ENCODE data around the gene WASL. TPM values are rescaled to one million over a fixed set of nuclear protein-coding genes. Genes with fewer than 3 reads are reported as not detected.
A peak's percentile ranks its signal among the peaks of the same experiment; 100 is the strongest.

WASL gene
- polyA plus RNA-seq, 2 of the 4 experiments (the other 2 are of a cell fraction), result 18.5 to 21.0 TPM

DNA sequence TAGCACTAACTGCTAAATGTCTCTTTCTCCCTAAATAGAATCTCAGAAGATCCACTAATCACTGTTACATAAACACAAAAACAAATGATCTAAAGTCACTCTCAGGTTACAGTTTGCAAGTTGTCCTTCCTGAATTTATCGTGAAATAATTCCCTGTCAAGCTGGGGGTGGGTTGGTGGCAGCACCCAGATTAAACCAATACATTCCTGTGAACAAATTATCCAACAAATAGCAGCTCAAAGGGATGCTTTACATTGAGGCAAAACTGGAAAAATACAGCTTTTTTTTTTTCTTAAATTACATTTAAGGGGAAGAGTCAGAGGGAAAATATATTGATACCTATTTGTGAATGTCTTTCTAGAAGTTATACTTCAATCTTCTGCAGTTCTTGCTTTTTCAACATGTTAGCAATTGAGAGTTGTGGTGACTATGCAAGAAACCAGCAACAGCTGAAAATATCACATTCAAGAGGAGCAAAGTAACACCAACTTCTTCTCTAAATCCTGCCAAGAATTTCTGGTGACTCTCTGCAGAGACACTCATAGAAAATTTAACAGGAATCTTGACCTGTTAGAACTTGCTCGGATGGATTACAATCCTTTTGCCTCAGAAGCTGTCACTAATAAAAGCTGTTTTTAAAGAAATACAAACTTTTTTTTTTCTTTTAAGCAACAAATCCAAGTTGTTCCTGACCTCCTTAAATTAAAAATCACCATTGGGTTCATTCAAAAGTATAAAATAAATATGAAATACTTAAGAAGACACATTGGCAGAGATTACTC, 74.2 kb downstream of the WASL start (continued):
- TF ChIP-seq BHLHE40 (IDR thresholded peaks at IDR 0.05; ENCODE audit: low read depth, low read length), result no peak

DNA sequence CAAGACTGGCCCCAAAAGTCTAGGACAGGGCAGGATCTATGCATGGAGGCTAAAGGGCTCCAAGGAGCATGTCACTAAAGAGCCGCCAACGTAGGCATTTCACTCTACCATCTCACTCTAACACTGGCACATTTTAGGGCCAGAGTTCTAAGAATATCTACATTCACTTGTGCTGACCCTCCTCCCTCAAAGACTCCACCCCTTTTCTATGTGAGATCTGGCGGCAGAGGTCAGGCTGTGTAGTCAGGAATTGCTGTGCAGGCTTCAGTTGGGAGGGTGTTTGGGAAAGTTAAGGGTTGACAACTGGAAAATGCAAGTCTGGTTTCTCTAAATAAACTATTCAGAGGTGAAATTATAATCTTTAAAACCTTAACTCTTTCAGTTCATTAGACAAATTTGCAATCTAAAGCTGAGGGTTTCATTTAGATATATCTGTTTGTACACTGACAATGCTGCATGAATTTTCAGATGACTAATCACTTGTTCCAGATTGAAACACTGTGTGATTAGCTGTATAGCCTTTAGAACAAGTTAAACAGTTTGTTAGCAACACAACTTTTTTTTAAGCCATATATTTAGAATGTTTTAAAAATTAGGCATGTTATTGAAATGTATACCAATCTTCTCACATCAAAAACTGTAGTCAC, 74.9 kb downstream of the WASL start:
- ChIA-PET CTCF (interaction anchor here (0.9 to 1.9 kb wide), 7 partner anchors 8 to 198 kb away, joined by 3 to 10 read pairs (median 3); no protein-coding TSS in a partner anchor), POLR2A (no interaction called here)
- no peak for DNase-seq (ENCODE audit: low read depth in 1 of 2, low spot score in 1 of 2)
- no peak for FAIRE-seq
- H3K27ac ChIP-seq, result no peak overlapping the region
- no peaks in the 10 kb centered on the region for H3K9me3 ChIP-seq
- TF ChIP-seq EP300 (IDR thresholded peaks at IDR 0.05), result no peak
- no peak overlapping the region for H3K4me3 ChIP-seq
- WGBS (ENCODE audit: missing lambda C conversion rate), result 87% methylated on average over 3 of the region's 3 CpGs
- ATAC-seq, result no peak
- no peak overlapping the region for H3K4me2 ChIP-seq
- H3K4me1 ChIP-seq, result peaks cover 9% of the 10 kb centered on the region; the same call in 2 of the 3 replicates

DNA sequence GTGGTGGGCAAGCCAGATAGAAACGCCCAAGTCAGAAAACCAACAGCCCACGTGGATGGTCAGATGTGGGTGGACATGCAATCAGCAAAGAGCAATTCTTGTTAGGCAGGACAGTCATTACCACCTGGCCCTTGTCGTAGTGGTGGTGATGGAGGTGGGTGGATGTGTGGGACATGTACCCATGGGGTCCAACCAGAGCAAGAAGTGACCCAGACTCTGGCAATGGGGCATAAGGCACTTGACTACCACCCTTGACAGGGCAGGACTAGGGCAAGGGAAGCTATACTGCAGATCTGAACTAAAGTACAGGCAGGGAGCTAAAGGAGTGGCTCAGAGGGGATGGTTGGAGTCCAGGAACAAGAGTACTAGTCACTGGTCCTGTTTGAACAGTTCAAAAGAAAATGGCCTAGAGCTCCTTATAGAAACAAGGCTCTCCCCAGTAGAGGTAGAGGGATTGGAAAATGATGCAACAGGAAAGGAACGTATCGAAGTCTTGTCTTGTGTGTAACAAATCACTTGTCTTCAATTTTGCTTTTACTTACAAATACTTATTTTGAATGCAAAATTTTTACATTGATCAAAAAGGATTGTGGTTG, 75.6 kb downstream of the WASL start:
- ATAC-seq (0 out of 6 replicates have a peak, but pooled peaks have one; percentile 15 to 24), FAIRE-seq (no peak), DNase-seq (ENCODE audit: low read depth in 1 of 2, low spot score in 1 of 2) (no peak)
- peaks cover 9% of the 10 kb centered on the region; the same call in 2 of the 3 replicates for H3K4me1 ChIP-seq
- TF ChIP-seq RAD21 (conservative IDR thresholded peaks at IDR 0.05 in 1 of 2, IDR thresholded peaks at IDR 0.05 in 1 of 2) (no peak), TFCP2L1 (CRISPR knock-in tag; IDR thresholded peaks at IDR 0.05) (no peak), CEBPB (IDR thresholded peaks at IDR 0.05) (no peak)
- TF ChIP-seq, protein P1, sequence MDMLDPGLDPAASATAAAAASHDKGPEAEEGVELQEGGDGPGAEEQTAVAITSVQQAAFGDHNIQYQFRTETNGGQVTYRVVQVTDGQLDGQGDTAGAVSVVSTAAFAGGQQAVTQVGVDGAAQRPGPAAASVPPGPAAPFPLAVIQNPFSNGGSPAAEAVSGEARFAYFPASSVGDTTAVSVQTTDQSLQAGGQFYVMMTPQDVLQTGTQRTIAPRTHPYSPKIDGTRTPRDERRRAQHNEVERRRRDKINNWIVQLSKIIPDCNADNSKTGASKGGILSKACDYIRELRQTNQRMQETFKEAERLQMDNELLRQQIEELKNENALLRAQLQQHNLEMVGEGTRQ (IDR thresholded peaks at IDR 0.05), result no peak
- no peak overlapping the region for H3K4me2 ChIP-seq
- no peaks in the 10 kb centered on the region for H3K9me3 ChIP-seq
- no peak overlapping the region for H3K4me3 ChIP-seq
- CTCF ChIA-PET, result interaction anchor here (0.9 to 1.5 kb wide), 5 partner anchors 9 to 199 kb away, joined by 3 to 4 read pairs (median 3); no protein-coding TSS in a partner anchor
- POLR2A ChIA-PET, result no interaction called here
- H3K27ac ChIP-seq, result no peak overlapping the region
- WGBS (ENCODE audit: missing lambda C conversion rate), result 91% methylated on average over 5 of the region's 5 CpGs

DNA sequence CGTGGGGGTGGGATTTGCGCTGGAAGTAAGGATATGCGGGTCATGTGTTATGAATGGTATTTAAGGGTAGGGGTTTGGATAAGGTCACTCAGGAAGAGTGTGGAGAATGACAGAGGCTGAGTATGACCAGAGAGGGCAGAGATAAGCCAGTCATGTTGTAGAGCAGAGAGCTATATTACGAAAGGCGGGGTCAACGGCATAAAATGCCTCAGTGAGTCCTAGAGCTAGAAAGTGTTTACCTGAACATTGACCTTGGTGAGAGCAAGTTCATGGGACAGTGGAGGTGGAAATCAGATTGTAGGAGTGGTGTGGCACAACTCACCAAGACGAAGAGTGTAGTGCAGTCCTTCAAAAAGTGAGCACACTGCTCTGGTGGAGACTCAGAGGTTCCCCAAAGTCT, 79.3 kb downstream of the WASL start:
- Histone ChIP-seq H3K9me3 (no peaks in the 10 kb centered on the region), H3K4me3 (no peak overlapping the region), H3K27ac (no peak overlapping the region), H3K4me1 (no peaks in the 10 kb centered on the region; the same call in 2 of the 3 replicates), H3K4me2 (no peak overlapping the region)
- DNase-seq (ENCODE audit: low read depth in 1 of 2, low spot score in 1 of 2), result no peak
- POLR2A ChIA-PET, result no interaction called here
- TF ChIP-seq POLR2A (IDR thresholded peaks at IDR 0.05; ENCODE audit: low read length), result no peak
- TF ChIP-seq ZFP36 (IDR thresholded peaks at IDR 0.05; ENCODE audit: borderline replicate concordance, partially characterized antibody), result no peak
- TF ChIP-seq, protein P2, sequence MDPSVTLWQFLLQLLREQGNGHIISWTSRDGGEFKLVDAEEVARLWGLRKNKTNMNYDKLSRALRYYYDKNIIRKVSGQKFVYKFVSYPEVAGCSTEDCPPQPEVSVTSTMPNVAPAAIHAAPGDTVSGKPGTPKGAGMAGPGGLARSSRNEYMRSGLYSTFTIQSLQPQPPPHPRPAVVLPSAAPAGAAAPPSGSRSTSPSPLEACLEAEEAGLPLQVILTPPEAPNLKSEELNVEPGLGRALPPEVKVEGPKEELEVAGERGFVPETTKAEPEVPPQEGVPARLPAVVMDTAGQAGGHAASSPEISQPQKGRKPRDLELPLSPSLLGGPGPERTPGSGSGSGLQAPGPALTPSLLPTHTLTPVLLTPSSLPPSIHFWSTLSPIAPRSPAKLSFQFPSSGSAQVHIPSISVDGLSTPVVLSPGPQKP (IDR thresholded peaks at IDR 0.05; ENCODE audit: low read depth, low read length), result no peak
- TF ChIP-seq RCOR1 (IDR thresholded peaks at IDR 0.05; ENCODE audit: low read depth, low read length), result no peak
- no peak for TF ChIP-seq ZSCAN20 (CRISPR knock-in tag; IDR thresholded peaks at IDR 0.05)
- no peak for TF ChIP-seq ZC3H11A (IDR thresholded peaks at IDR 0.05)
- no peak for TF ChIP-seq MAZ (IDR thresholded peaks at IDR 0.05; ENCODE audit: borderline replicate concordance, low read depth, low read length)
- TF ChIP-seq CEBPB (IDR thresholded peaks at IDR 0.05), result no peak
- no peak for TF ChIP-seq BHLHE40 (IDR thresholded peaks at IDR 0.05; ENCODE audit: low read depth, low read length)
- no peak for TF ChIP-seq ESRRA (IDR thresholded peaks at IDR 0.05; ENCODE audit: borderline replicate concordance, low read length)
- 75% methylated on average over 7 of the region's 7 CpGs for WGBS (ENCODE audit: missing lambda C conversion rate)
- no peak for FAIRE-seq
- CTCF ChIA-PET, result interaction anchor here (0.7 to 1.9 kb wide), 3 partner anchors 10 to 196 kb away, joined by 3 to 5 read pairs (median 5); no protein-coding TSS in a partner anchor
- no peak for ATAC-seq

All from A549 (cell line).